T1000 (cell line): Measurements from ENCODE around the gene HOXA13.

Experiments used
- DNase-seq: peaks from one replicate; lab custom pipeline; 2025; ENCODE audit warnings: mixed read lengths; lab: John Stamatoyannopoulos, UW

The HOXA13 gene

DNA sequence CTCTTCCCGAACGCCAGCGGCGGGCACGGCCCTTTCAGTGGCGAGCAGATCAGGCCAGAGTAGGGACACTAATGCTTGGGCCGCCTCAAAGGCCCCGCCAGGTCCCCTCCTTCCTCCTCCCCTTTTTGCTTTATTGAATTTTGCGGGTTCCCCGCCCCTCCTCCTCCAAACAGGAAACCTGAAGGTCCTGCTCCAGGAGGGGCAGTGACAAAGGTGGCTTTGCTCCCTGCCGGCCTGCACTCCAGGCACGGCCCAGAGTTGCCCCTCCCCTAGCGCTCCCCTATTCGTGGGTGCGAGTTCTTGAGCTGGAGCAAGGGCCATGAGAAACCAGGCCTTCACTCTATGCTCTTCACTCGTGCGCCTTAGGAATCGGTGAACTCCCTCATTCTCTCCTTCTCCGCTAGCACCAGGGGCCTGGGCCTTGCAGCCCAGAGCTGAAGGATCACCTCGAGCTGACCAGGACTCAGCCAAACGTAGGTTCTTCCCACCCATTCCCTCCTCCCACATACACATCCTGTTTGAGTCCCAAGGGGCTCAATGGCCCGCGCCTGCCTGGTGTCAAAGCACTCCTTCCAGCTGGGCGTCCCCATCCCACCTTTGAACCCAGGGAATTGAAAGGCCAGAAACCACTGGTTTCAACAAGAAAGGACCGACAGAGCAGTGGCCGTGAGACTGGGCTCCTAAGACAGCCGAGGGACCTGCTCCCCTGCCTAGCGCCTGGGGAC is 51.7 kb downstream of the HOXA13 start:
- DNase-seq, result no peak

GRCh38 chr7:27147199-27148030 is 52.5 kb downstream of the HOXA13 start, which contains the start of gene HOXA6:
TSS of gene HOXA6 (minus strand) at chr7:27147774. CDS start at chr7:27147749, 25 bp downstream.
- DNase-seq, result no peak

- DNase-seq, result no peak
These were observed 53.2 kb downstream of the HOXA13 start for GRCh38 chr7:27146491-27147198.

- no peak for DNase-seq
These were observed 53.9 kb downstream of the HOXA13 start for GRCh38 chr7:27145914-27146412.

DNA sequence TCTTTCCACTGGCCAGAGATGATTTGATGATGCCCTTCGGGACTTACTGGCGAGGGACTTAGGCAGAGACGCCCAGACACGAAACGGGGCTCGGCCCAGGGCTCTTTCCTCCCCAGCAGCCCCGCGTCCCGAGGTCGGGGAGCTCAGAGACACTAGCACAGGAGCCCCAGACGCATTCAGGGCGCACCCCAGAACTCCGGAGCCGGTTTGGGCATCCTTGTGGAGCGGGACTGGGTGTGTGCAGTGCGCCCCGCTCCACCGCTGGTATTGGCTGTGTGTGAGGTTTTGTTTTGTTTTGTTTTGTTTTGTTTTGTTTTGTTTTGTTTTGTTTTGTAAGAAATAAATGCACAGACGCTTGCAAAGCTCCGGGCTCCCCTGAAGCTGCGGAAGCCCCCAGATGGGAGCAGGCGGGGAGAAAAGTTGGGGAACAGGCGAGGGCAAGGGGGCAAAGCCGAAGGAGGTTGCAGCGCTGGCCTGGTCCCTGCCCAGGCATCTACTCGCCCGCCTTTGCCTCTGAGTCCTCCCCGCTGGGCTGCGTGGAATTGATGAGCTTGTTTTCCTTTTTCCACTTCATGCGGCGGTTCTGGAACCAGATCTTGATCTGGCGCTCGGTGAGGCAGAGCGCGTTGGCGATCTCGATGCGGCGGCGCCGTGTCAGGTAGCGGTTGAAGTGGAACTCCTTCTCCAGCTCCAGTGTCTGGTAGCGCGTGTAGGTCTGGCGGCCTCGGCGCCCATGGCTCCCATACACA is 54.6 kb downstream of the HOXA13 start:
- DNase-seq, result no peak

DNA sequence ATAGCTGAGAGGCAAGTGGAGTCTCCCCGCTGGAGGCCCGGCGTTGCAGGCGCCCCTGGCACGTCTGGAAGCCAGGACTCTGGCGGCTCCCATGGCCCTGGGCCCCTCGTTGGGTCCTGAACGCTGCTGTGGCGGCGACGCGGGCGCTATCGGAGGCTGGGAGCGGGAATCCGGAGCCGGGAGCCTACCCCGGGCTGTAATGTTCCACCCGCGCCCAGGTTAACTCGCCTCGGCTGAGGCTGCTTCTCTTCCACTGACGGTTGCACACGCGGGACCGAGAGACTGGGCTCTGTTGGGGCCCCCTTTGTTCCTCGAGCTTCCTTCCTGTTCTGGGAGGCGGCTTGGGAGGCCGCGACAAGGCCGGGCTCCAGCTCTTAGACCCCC is 55.1 kb downstream of the HOXA13 start:
- no peak for DNase-seq
